Spleen (tissue), 11 donors: Measurements from ENCODE around the gene SLC12A3. TPM values are rescaled to one million over a fixed set of nuclear protein-coding genes. Genes with fewer than 3 reads are reported as not detected.

Experiments
- DNase-seq: peaks from one replicate; pipeline ENCODE4 v3.0.0-alpha.2; 2020
- H3K27ac ChIP-seq, 8 donors: fragments of 200-600 bp; sonication (generic) in 7 of 8; 1 replicate in 4 of 8; 2 replicates in 4 of 8; pipeline versions ENCODE4 v1.5.0 to v1.8.0; 2016 to 2021; ENCODE audit warnings: inconsistent platforms in 4 of 8, mild to moderate bottlenecking in 4 of 8, moderate library complexity in 1 of 8
- H3K27me3 ChIP-seq, 7 donors: fragments of 200-600 bp; sonication (generic) in 6 of 7; replicated peaks in 1 of 7; 1 replicate in 4 of 7; 2 replicates in 3 of 7; pipeline versions ENCODE4 v1.5.0 to v1.8.0; 2016 to 2021; ENCODE audit warnings: inconsistent platforms in 3 of 7, mild to moderate bottlenecking in 1 of 7
- H3K36me3 ChIP-seq, 6 donors: fragments of 200-600 bp; sonication (generic) in 5 of 6; 1 replicate in 4 of 6; 2 replicates in 2 of 6; pipeline versions ENCODE4 v1.5.0 to v1.8.0; 2016 to 2021; ENCODE audit warnings: inconsistent platforms in 2 of 6
- H3K4me1 ChIP-seq, 6 donors: fragments of 200-600 bp; sonication (generic) in 5 of 6; 1 replicate in 3 of 6; 2 replicates in 3 of 6; pipeline versions ENCODE4 v1.5.0 to v1.8.0; 2016 to 2021; ENCODE audit warnings: inconsistent platforms in 3 of 6
- H3K4me3 ChIP-seq, 8 donors: fragments of 200-600 bp; sonication (generic) in 7 of 8; 1 replicate in 4 of 8; 2 replicates in 4 of 8; pipeline versions ENCODE4 v1.5.0 to v1.8.0; 2016 to 2021; ENCODE audit warnings: inconsistent platforms in 4 of 8, mild to moderate bottlenecking in 4 of 8, moderate library complexity in 2 of 8
- H3K9me3 ChIP-seq, 8 donors: fragments of 200-600 bp; sonication (generic) in 7 of 8; 1 replicate in 4 of 8; 2 replicates in 4 of 8; pipeline versions ENCODE4 v1.5.0 to v1.8.0; 2016 to 2021; ENCODE audit warnings: inconsistent platforms in 4 of 8
- POLR2A ChIP-seq, 3 donors: fragments of 450-650 bp; IDR thresholded peaks; one replicate each; pipeline ENCODE4 v1.5.1; 2017; ENCODE audit warnings: antibody characterized with exemption in 3 of 3, mild to moderate bottlenecking in 1 of 3
- POLR2AphosphoS5 ChIP-seq, 3 donors: sonication (generic); formaldehyde crosslinking; IDR thresholded peaks; one replicate each; pipeline ENCODE4 v1.5.1; 2017; ENCODE audit warnings: antibody characterized with exemption in 3 of 3
- WGBS, 5 donors: extraction: QIAGEN DNeasy Blood & Tissue Kit in 3 of 5; methylation state at CpG; one replicate each; pipeline versions ENCODE4 v1.1.5 to v1.1.7; 2013 to 2018; 5-methylcytosine and 5-hydroxymethylcytosine counted together
- intact Hi-C: fragments of 100-400 bp; cut with DNase I; formaldehyde crosslinking; loops from one replicate; pipeline ENCODE4 v1.15.0; 2023; ENCODE audit warnings: low total_unique reads
- polyA plus RNA-seq, 3 donors: library from polyadenylated mRNA; stranded (reverse); fragments of 200-250 nt; gene quantifications; one replicate each; pipeline ENCODE4 v1.2.1, GENCODE V29; 2013
- total RNA-seq, 7 donors: library from RNA; depleted of rRNA in 3 of 7; stranded (reverse); fragments of >200 nt in 3 of 7; fragmentation: NEBNext Ultra II Directional in 4 of 7; extraction: Animal tissue kit (Norgen Biotek cat#: 25700) in 4 of 7; gene quantifications; one replicate each; pipeline versions ENCODE4 v1.1.0 to v1.2.1, GENCODE V29; 2016 to 2021
- TF ChIP-seq, protein P1 (sequence below), 11 experiments: fragments of 200-600 bp in 7 of 11; fragments of 450-650 bp in 4 of 11; sonication (generic) in 4 of 11; IDR thresholded peaks in 8 of 11; conservative IDR thresholded peaks in 3 of 11; 1 replicate in 7 of 11; 2 replicates in 4 of 11; pipeline versions ENCODE4 v1.4.0 to v1.8.0; 2016 to 2021; ENCODE audit warnings: antibody characterized with exemption in 11 of 11, inconsistent platforms in 4 of 11, mild to moderate bottlenecking in 1 of 11
- donor health status: healthy with polysubstance abuse.
- donor health status: DM: no; HTN: no; CAD: no; lungs with moderate emphysema.
- donor health status: DM: no; HTN: no; CAD: no.
- donor health status: Bipolar disorder and iron deficiency.
- donor health status: healthy.
- donor health status: DM: no; HTN: no; CAD: no.
- donor health status: DM: yes; HTN: yes; CAD: no.

Gene SLC12A3
- total and polyA plus RNA-seq, 10 donors, result 0.42 to 2.6 (median 1.1) TPM

DNA sequence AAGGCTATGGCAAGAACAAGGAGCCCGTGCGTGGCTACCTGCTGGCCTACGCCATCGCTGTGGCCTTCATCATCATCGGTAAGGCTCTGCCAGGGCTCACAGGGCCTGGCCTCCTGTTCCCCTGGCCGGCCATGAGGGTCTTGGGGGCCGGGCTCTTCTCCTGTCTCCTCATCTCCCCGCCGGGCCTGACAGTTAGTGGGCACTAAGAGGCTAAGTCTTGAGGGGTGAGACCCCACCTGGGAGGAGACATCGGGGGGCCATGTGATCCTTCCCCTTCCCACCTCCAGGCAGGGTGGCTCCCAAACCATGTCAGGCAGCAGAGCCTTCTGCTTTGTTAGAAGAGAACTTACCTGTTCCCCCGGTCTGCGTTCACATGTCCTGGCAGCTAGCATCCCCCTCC is 15.2 kb downstream of the SLC12A3 start:
- 88 to 96% (median 93%) methylated on average over 6 to 12 of the region's 12 CpGs for WGBS, 5 donors
- H3K4me3 ChIP-seq, result no peak overlapping the region
- H3K4me1 ChIP-seq, result peaks cover 0 to 2% (median 0%) of the 10 kb centered on the region in 6 donors
- no peaks in the 10 kb centered on the region for H3K36me3 ChIP-seq
- intact Hi-C loops, result no loop called here
- H3K9me3 ChIP-seq, result no peaks in the 10 kb centered on the region
- H3K27me3 ChIP-seq, result no peaks in the 10 kb centered on the region
- no peak overlapping the region for H3K27ac ChIP-seq
- no peak for DNase-seq
- TF ChIP-seq POLR2A (IDR thresholded peaks at IDR 0.05) (no peak), POLR2AphosphoS5 (IDR thresholded peaks at IDR 0.05) (no peak)
- TF ChIP-seq, protein P1, sequence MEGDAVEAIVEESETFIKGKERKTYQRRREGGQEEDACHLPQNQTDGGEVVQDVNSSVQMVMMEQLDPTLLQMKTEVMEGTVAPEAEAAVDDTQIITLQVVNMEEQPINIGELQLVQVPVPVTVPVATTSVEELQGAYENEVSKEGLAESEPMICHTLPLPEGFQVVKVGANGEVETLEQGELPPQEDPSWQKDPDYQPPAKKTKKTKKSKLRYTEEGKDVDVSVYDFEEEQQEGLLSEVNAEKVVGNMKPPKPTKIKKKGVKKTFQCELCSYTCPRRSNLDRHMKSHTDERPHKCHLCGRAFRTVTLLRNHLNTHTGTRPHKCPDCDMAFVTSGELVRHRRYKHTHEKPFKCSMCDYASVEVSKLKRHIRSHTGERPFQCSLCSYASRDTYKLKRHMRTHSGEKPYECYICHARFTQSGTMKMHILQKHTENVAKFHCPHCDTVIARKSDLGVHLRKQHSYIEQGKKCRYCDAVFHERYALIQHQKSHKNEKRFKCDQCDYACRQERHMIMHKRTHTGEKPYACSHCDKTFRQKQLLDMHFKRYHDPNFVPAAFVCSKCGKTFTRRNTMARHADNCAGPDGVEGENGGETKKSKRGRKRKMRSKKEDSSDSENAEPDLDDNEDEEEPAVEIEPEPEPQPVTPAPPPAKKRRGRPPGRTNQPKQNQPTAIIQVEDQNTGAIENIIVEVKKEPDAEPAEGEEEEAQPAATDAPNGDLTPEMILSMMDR (IDR thresholded peaks at IDR 0.05 in 8 of 11, conservative IDR thresholded peaks at IDR 0.05 in 3 of 11), result no peak

DNA sequence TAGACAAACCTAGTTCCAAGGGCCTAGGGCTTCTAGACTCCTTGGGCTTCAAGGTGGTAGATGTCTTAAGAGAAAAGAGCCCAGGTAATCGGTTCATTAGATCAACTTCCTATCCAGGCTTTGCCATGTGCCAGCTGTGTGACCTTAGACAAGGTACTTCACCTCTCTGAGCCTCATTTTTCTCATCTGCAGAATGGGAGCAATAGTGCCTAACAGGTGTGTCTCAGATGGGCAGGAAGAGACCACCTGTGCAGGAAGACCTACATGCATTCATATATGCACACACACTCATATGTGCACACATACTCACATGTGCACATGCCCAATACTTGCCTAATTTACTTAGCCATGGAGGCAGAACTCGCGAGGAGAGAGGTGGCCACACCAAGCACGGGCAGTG is 15.7 kb downstream of the SLC12A3 start:
- intact Hi-C loops, result no loop called here
- no peak for DNase-seq
- no peak overlapping the region for H3K4me3 ChIP-seq
- H3K27ac ChIP-seq, result no peak overlapping the region
- no peak for TF ChIP-seq POLR2A (IDR thresholded peaks at IDR 0.05)
- TF ChIP-seq, protein P1 (IDR thresholded peaks at IDR 0.05 in 8 of 11, conservative IDR thresholded peaks at IDR 0.05 in 3 of 11), result no peak
- no peak for TF ChIP-seq POLR2AphosphoS5 (IDR thresholded peaks at IDR 0.05)
- no peaks in the 10 kb centered on the region for H3K36me3 ChIP-seq
- H3K27me3 ChIP-seq, result no peaks in the 10 kb centered on the region
- no peaks in the 10 kb centered on the region for H3K9me3 ChIP-seq
- H3K4me1 ChIP-seq, result no peaks in the 10 kb centered on the region
- WGBS, 5 donors, result 89 to 96% (median 91%) methylated on average over 4 of the region's 4 CpGs

DNA sequence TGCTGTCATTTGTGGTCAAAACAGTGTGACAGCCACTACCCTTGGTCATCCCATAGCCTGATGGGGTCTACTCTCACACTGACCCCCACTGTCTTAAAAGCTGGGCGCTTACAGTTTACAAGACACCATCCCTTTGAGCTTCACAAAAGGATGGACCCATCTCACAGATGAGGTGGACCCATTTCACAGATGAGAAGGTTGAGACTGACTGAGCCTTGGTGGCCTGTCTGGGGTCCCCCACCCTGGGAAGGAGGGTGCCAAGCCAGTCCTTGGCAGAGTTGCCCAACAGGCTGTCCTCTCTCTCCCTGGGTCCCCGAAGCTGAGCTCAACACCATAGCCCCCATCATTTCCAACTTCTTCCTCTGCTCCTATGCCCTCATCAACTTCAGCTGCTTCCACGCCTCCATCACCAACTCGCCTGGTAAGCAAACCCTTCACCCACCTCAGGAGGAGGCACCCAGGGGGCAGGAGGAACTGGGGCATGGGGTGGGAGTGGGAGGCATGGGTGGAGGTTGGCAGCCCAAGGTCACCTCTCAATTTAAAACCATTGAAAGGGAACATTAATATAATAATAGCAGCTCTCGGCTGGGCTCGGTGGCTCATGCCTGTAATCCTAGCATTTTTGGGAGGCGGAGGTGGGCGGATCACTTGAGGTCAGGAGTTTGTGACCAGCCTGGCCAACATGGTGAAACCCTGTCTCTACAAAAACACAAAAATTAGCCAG is 17.2 kb downstream of the SLC12A3 start:
- no peak for TF ChIP-seq POLR2AphosphoS5 (IDR thresholded peaks at IDR 0.05)
- no peak for DNase-seq
- Histone ChIP-seq H3K9me3 (no peaks in the 10 kb centered on the region), H3K27me3 (no peaks in the 10 kb centered on the region), H3K4me1 (no peaks in the 10 kb centered on the region), H3K36me3 (no peaks in the 10 kb centered on the region), H3K4me3 (no peak overlapping the region), H3K27ac (no peak overlapping the region)
- WGBS, 5 donors, result 82 to 93% (median 89%) methylated on average over 8 of the region's 8 CpGs
- intact Hi-C loops, result no loop called here

DNA sequence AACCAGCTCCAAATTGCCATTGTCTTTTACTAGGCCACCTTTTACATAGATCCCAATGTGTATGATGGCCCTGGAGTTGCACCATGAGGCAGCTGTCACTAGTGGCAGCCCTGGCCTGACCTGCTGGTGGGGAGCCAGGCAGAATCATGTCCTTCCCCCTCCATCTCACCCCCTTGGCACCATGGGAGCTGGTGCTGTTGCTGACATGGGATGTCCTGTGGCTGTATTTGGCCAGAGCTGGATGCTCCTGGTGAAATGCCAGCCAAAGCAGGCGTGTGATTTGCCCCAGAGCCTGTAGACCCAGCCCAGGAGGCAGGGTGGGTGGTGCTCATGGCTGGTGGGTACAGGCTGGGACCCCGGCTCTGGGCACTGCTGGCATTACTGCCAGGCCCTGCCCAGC is 18.6 kb downstream of the SLC12A3 start:
- H3K27me3 ChIP-seq, result no peaks in the 10 kb centered on the region
- H3K9me3 ChIP-seq, result no peaks in the 10 kb centered on the region
- 92 to 94% (median 93%) methylated on average over 2 of the region's 2 CpGs for WGBS, 5 donors
- TF ChIP-seq, protein P1 (IDR thresholded peaks at IDR 0.05 in 8 of 11, conservative IDR thresholded peaks at IDR 0.05 in 3 of 11), result no peak
- intact Hi-C loops, result no loop called here
- H3K36me3 ChIP-seq, result no peaks in the 10 kb centered on the region
- H3K4me3 ChIP-seq, result no peak overlapping the region
- H3K27ac ChIP-seq, result no peak overlapping the region
- peaks cover 0 to 3% (median 0%) of the 10 kb centered on the region in 6 donors for H3K4me1 ChIP-seq
- DNase-seq, result no peak
